H9 (cell line): ENCODE results near the gene CACNA2D3. TPM values are rescaled to one million over a fixed set of nuclear protein-coding genes. Genes with fewer than 3 reads are reported as not detected.

Experiments
- DNase-seq: peaks from one replicate; pipeline ENCODE4 v3.0.0-alpha.2; 2017
- H2AFZ ChIP-seq: one replicate; pipeline ENCODE4 v1.6.1; 2013; ENCODE audit warnings: mild to moderate bottlenecking, low read length, control low read depth, moderate library complexity
- H2AK5ac ChIP-seq: 2 replicates; pipeline ENCODE4 v1.6.1; 2013; ENCODE audit warnings: low read length, control low read depth, mixed read lengths; ENCODE audit not compliant: insufficient read length
- H2BK120ac ChIP-seq: one replicate; pipeline ENCODE4 v1.6.1; 2013; ENCODE audit warnings: low read depth, mild to moderate bottlenecking, low read length, control low read depth, inconsistent platforms; ENCODE audit not compliant: poor library complexity, severe bottlenecking
- H2BK12ac ChIP-seq: 2 replicates; pipeline ENCODE4 v1.6.1; 2013; ENCODE audit warnings: low read length, control low read depth, mixed read lengths, low read depth; ENCODE audit not compliant: insufficient read length
- H2BK15ac ChIP-seq: 2 replicates; pipeline ENCODE4 v1.6.1; 2013; ENCODE audit warnings: low read depth, low read length, control low read depth
- H2BK20ac ChIP-seq: one replicate; pipeline ENCODE4 v1.6.1; 2013; ENCODE audit warnings: low read depth, mild to moderate bottlenecking, low read length, control low read depth, inconsistent platforms; ENCODE audit not compliant: poor library complexity, severe bottlenecking
- H2BK5ac ChIP-seq: 2 replicates; pipeline ENCODE4 v1.6.1; 2013; ENCODE audit warnings: low read length, control low read depth, mixed read lengths; ENCODE audit not compliant: insufficient read length
- H3K14ac ChIP-seq: 2 replicates; pipeline ENCODE4 v1.6.1; 2013; ENCODE audit warnings: low read length, control low read depth; ENCODE audit not compliant: insufficient read depth
- H3K18ac ChIP-seq: 2 replicates; pipeline ENCODE4 v1.6.1; 2013; ENCODE audit warnings: low read depth, mild to moderate bottlenecking, mixed read lengths, low read length, control low read depth; ENCODE audit not compliant: insufficient read length
- H3K23ac ChIP-seq: 2 replicates; pipeline ENCODE4 v1.6.1; 2013; ENCODE audit warnings: low read length, control low read depth, mixed read lengths, low read depth; ENCODE audit not compliant: insufficient read length
- H3K23me2 ChIP-seq: 2 replicates; pipeline ENCODE4 v1.6.1; 2013; ENCODE audit warnings: low read depth, mild to moderate bottlenecking, mixed read lengths, low read length, control low read depth; ENCODE audit not compliant: insufficient read length, poor library complexity, severe bottlenecking
- H3K27ac ChIP-seq: 2 replicates; pipeline ENCODE4 v1.5.1; 2013; ENCODE audit warnings: low read length, control low read depth, mixed read lengths, low read depth; ENCODE audit not compliant: insufficient read length
- H3K27me3 ChIP-seq: 2 replicates; pipeline ENCODE4 v1.6.1; 2013; ENCODE audit warnings: low read length, control low read depth, inconsistent platforms; ENCODE audit not compliant: insufficient read depth
- H3K4ac ChIP-seq: 2 replicates; pipeline ENCODE4 v1.6.1; 2013; ENCODE audit warnings: low read depth, mild to moderate bottlenecking, control low read depth, inconsistent platforms, low read length, moderate library complexity
- H3K4me1 ChIP-seq: 2 replicates; pipeline ENCODE4 v1.6.1; 2013; ENCODE audit warnings: low read length, control low read depth, inconsistent platforms; ENCODE audit not compliant: insufficient read depth
- H3K4me2 ChIP-seq: 2 replicates; pipeline ENCODE4 v1.6.1; 2013; ENCODE audit warnings: low read length, control low read depth, mixed read lengths; ENCODE audit not compliant: insufficient read length, insufficient read depth
- H3K56ac ChIP-seq: 2 replicates; pipeline ENCODE4 v1.6.1; 2013; ENCODE audit warnings: low read depth, mild to moderate bottlenecking, mixed read lengths, low read length, control low read depth; ENCODE audit not compliant: insufficient read length
- H3K79me1 ChIP-seq: 2 replicates; pipeline ENCODE4 v1.6.1; 2013; ENCODE audit warnings: low read depth, mild to moderate bottlenecking, moderate library complexity, low read length, control low read depth, inconsistent platforms; ENCODE audit not compliant: insufficient read depth, poor library complexity, severe bottlenecking
- H3K79me2 ChIP-seq: 2 replicates; pipeline ENCODE4 v1.6.1; 2013; ENCODE audit warnings: low read length, control low read depth, inconsistent platforms; ENCODE audit not compliant: insufficient read depth
- H3K9ac ChIP-seq: 2 replicates; pipeline ENCODE4 v1.6.1; 2013; ENCODE audit warnings: low read length, control low read depth, mixed read lengths; ENCODE audit not compliant: insufficient read length; ENCODE audit errors: extremely low read depth
- H3K9me3 ChIP-seq: one replicate; pipeline ENCODE4 v1.6.1; 2013; ENCODE audit warnings: low read depth, low read length, inconsistent platforms; ENCODE audit not compliant: control insufficient read depth
- H3T11ph ChIP-seq: one replicate; pipeline ENCODE4 v1.6.1; 2013; ENCODE audit warnings: mild to moderate bottlenecking, low read length, control low read depth, inconsistent platforms
- H4K20me1 ChIP-seq: one replicate; pipeline ENCODE4 v1.6.1; 2013; ENCODE audit not compliant: control insufficient read depth, insufficient read length, insufficient read depth
- H4K5ac ChIP-seq: 2 replicates; pipeline ENCODE4 v1.6.1; 2013; ENCODE audit warnings: low read depth, mild to moderate bottlenecking, mixed read lengths, low read length, control low read depth; ENCODE audit not compliant: insufficient read length
- H4K8ac ChIP-seq: replicated peaks from 2 replicates; pipeline ENCODE4 v1.6.1; 2013; ENCODE audit warnings: low read length, control low read depth, mixed read lengths, low read depth; ENCODE audit not compliant: insufficient read length
- H4K91ac ChIP-seq: 2 replicates; pipeline ENCODE4 v1.6.1; 2013; ENCODE audit warnings: low read depth, mild to moderate bottlenecking, moderate library complexity, mixed read lengths, low read length, control low read depth; ENCODE audit not compliant: insufficient read length
- H3K27ac Mint-ChIP-seq, 3 experiments: 2 replicates in 2 of 3; 3 replicates in 1 of 3; pipeline ENCODE4 v1.8.0; 2020 to 2021; ENCODE audit warnings: mixed read lengths in 3 of 3, mild to moderate bottlenecking in 1 of 3, moderate library complexity in 1 of 3
- H3K27me3 Mint-ChIP-seq: 2 replicates; pipeline ENCODE4 v1.8.0; 2021; ENCODE audit warnings: low read depth, mild to moderate bottlenecking, moderate library complexity, mixed read lengths
- H3K36me3 Mint-ChIP-seq, 3 experiments: 2 replicates in 2 of 3; 3 replicates in 1 of 3; pipeline ENCODE4 v1.8.0; 2020 to 2021; ENCODE audit warnings: low read depth in 3 of 3, mixed read lengths in 3 of 3; ENCODE audit not compliant: insufficient read depth in 1 of 3
- H3K4me1 Mint-ChIP-seq, 2 experiments: 2 replicates each; pipeline ENCODE4 v1.8.0; 2020; ENCODE audit warnings: mixed read lengths in 2 of 2
- H3K4me3 Mint-ChIP-seq, 2 experiments: 2 replicates in 1 of 2; 3 replicates in 1 of 2; pipeline ENCODE4 v1.8.0; 2020 to 2021; ENCODE audit warnings: mild to moderate bottlenecking in 2 of 2, mixed read lengths in 2 of 2, moderate library complexity in 1 of 2
- H3K9me3 Mint-ChIP-seq, 2 experiments: 2 replicates in 1 of 2; 3 replicates in 1 of 2; pipeline ENCODE4 v1.8.0; 2020; ENCODE audit warnings: mild to moderate bottlenecking in 2 of 2, mixed read lengths in 2 of 2, moderate library complexity in 1 of 2
- CTCF ChIP-seq: fragments of 200-600 bp; sonication (generic); conservative IDR thresholded peaks from 3 replicates; pipeline ENCODE4 v1.8.0; 2021; ENCODE audit warnings: antibody characterized with exemption, mild to moderate bottlenecking
- WGBS: extraction: QIAGEN DNeasy Blood & Tissue Kit; methylation state at CpG from one replicate; pipeline ENCODE4 v1.1.7; 2013; ENCODE audit warnings: missing lambda C conversion rate, low lambda C conversion rate, mixed read lengths; ENCODE audit not compliant: insufficient read length; ENCODE audit errors: extremely low coverage; 5-methylcytosine and 5-hydroxymethylcytosine counted together
- total RNA-seq: library from RNA; stranded (reverse); gene quantifications from 2 replicates; pipeline ENCODE4 v1.2.1, GENCODE V29; 2021

The CACNA2D3 gene
- total RNA-seq, 1 experiment from 2014 or later, result 3.2 TPM

GRCh38 chr3:54264050-54264449, 141.7 kb downstream of the CACNA2D3 start:
- no peaks in the 10 kb centered on the region for H3K79me2 ChIP-seq
- no peak overlapping the region for H2BK15ac ChIP-seq
- no peaks in the 10 kb centered on the region for H3K27me3 ChIP-seq
- no peak for DNase-seq
- no peak overlapping the region for H4K91ac ChIP-seq
- H2AFZ ChIP-seq, result no peak overlapping the region
- no peak overlapping the region for H2BK5ac ChIP-seq
- no peak overlapping the region for H3K4me2 ChIP-seq
- H3K56ac ChIP-seq, result no peak overlapping the region
- no CpG with 5 or more reads among the region's 4 CpGs for WGBS
- no peaks in the 10 kb centered on the region for H3K27me3 Mint-ChIP-seq
- H3T11ph ChIP-seq, result no peak overlapping the region
- no peak overlapping the region for H2BK120ac ChIP-seq
- TF ChIP-seq CTCF, result no peak
- no peaks in the 10 kb centered on the region for H3K4me1 ChIP-seq
- H3K27ac ChIP-seq, result no peak overlapping the region
- no peak overlapping the region for H3K4me3 Mint-ChIP-seq
- H3K14ac ChIP-seq, result no peak overlapping the region
- H3K23ac ChIP-seq, result no peak overlapping the region
- no peak overlapping the region for H4K8ac ChIP-seq
- H2AK5ac ChIP-seq, result no peak overlapping the region
- H3K9me3 Mint-ChIP-seq, result no peaks in the 10 kb centered on the region
- H3K18ac ChIP-seq, result no peak overlapping the region
- H3K9ac ChIP-seq, result no peak overlapping the region
- H3K27ac Mint-ChIP-seq, result no peak overlapping the region
- H3K4me1 Mint-ChIP-seq, result no peaks in the 10 kb centered on the region
- no peak overlapping the region for H2BK12ac ChIP-seq
- no peak overlapping the region for H3K4ac ChIP-seq
- H3K23me2 ChIP-seq, result no peaks in the 10 kb centered on the region
- H2BK20ac ChIP-seq, result no peak overlapping the region
- H3K36me3 Mint-ChIP-seq, result no peaks in the 10 kb centered on the region
- no peaks in the 10 kb centered on the region for H3K9me3 ChIP-seq
- H4K5ac ChIP-seq, result no peak overlapping the region
- H4K20me1 ChIP-seq, result no peaks in the 10 kb centered on the region
- no peaks in the 10 kb centered on the region for H3K79me1 ChIP-seq
